Measurements from ENCODE around the gene ICAM2.

DNA sequence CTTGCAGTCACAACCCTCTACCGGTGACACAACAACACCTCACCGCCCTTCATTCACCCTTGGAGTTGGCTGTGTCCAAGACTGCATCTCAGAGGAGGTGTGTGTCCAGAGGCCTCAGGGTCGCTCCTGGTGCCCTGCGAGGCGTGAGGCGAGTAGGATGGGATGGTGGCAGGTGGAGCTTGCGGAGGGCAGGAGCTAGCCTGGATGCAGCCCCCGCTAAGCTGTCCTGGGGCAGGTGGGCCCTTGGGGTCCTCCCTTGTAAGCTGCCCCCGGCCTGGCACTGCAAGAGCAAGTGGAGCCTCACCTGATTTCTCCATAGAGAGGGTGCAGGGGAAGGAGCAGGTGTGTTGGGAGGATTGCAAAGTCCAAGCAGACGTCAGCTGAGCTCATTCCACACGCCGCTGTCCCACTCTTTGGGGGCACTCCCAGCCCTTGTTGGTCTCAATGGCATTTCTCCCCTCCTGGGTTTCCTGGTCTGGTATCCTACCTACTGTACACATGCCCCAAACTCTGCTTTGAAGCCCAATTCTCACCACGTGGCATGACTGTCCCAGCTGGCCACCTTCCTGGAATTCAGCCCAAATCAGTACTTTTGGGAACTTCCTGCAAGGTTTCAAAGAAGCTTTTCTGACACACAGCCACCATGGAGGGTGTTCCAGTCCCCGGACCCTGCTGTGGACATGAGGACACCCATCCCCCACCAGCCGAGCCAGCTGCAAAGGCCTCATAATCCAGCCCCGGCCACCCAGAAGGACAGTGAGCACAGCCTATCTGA lies 18.1 kb upstream of the ICAM2 start:
- TF ChIP-seq, protein P1, sequence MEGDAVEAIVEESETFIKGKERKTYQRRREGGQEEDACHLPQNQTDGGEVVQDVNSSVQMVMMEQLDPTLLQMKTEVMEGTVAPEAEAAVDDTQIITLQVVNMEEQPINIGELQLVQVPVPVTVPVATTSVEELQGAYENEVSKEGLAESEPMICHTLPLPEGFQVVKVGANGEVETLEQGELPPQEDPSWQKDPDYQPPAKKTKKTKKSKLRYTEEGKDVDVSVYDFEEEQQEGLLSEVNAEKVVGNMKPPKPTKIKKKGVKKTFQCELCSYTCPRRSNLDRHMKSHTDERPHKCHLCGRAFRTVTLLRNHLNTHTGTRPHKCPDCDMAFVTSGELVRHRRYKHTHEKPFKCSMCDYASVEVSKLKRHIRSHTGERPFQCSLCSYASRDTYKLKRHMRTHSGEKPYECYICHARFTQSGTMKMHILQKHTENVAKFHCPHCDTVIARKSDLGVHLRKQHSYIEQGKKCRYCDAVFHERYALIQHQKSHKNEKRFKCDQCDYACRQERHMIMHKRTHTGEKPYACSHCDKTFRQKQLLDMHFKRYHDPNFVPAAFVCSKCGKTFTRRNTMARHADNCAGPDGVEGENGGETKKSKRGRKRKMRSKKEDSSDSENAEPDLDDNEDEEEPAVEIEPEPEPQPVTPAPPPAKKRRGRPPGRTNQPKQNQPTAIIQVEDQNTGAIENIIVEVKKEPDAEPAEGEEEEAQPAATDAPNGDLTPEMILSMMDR (conservative IDR thresholded peaks at IDR 0.05; ENCODE audit: low read length) = no peak
- no peak for TF ChIP-seq EZH2phosphoT487 (IDR thresholded peaks at IDR 0.05; ENCODE audit: borderline replicate concordance)

Measured in Loucy (cell line).